Psoas muscle (tissue), 8 donors: ENCODE data around the gene SGSM1. TPM values are rescaled to one million over a fixed set of nuclear protein-coding genes. Genes with fewer than 3 reads are reported as not detected.

Experiments used
- ATAC-seq, 4 donors: fragments of 200-7000 bp; cut with Tn5 transposase; one replicate each; pipeline ENCODE4 v1.9.1; 2020; ENCODE audit warnings: moderate library complexity in 3 of 4, mild to moderate bottlenecking in 2 of 4
- DNase-seq, 2 donors: peaks; one replicate each; pipeline ENCODE4 v3.0.0-alpha.2; 2020
- H3K27ac ChIP-seq: fragments of 200-600 bp; one replicate; pipeline ENCODE4 v1.8.0; 2022
- H3K27me3 ChIP-seq, 3 donors: fragments of 200-600 bp in 1 of 3; one replicate each; pipeline versions ENCODE4 v1.6.1 to v1.8.0; 2013 to 2022; ENCODE audit warnings: low read length in 2 of 3, mild to moderate bottlenecking in 2 of 3, moderate library complexity in 1 of 3; ENCODE audit not compliant: insufficient read depth in 3 of 3
- H3K36me3 ChIP-seq, 2 donors: fragments of 200-600 bp in 1 of 2; one replicate each; pipeline versions ENCODE4 v1.6.1 to v1.8.0; 2013 to 2022; ENCODE audit warnings: low read depth in 1 of 2, mild to moderate bottlenecking in 1 of 2, moderate library complexity in 1 of 2; ENCODE audit not compliant: insufficient read depth in 1 of 2
- H3K4me1 ChIP-seq: fragments of 200-600 bp; one replicate; pipeline ENCODE4 v1.8.0; 2022
- H3K4me3 ChIP-seq: fragments of 200-600 bp; one replicate; pipeline ENCODE4 v1.8.0; 2022; ENCODE audit warnings: mild to moderate bottlenecking
- H3K9me3 ChIP-seq: fragments of 200-600 bp; one replicate; pipeline ENCODE4 v1.8.0; 2022
- WGBS, 3 donors: extraction: QIAGEN DNeasy Blood & Tissue Kit; methylation state at CpG; one replicate each; pipeline versions ENCODE4 v1.1.6 to v1.1.7; 2013; 5-methylcytosine and 5-hydroxymethylcytosine counted together
- intact Hi-C, 2 donors: fragments of 100-400 bp; cut with DNase I; formaldehyde crosslinking; loops; one replicate each; pipeline versions ENCODE4 v1.11.0 to v1.14.2; 2022
- polyA plus RNA-seq, 3 donors: library from polyadenylated mRNA; stranded (reverse); fragments of 200-250 nt; gene quantifications; one replicate each; pipeline ENCODE4 v1.2.3, GENCODE V29; 2013
- total RNA-seq, 4 donors: library from RNA; stranded (reverse); fragmentation: NEBNext Ultra II Directional in 2 of 4; extraction: Animal tissue kit (Norgen Biotek cat#: 25700) in 2 of 4; gene quantifications; one replicate each; pipeline versions ENCODE4 v1.2.1 to v1.2.4, GENCODE V29; 2021 to 2023
- TF ChIP-seq, protein P1 (sequence below): fragments of 200-600 bp; IDR thresholded peaks from one replicate; pipeline ENCODE4 v1.8.0; 2022; ENCODE audit warnings: antibody characterized with exemption
- donor health status: healthy with polysubstance abuse.
- donor health status: DM: no; HTN: no; CAD: no; lungs with moderate emphysema.
- donor health status: Bipolar disorder and iron deficiency.
- donor health status: healthy.
- donor health status: DM: yes; HTN: yes; CAD: no.
- donor health status: DM: no; HTN: no; CAD: no.
- donor health status: DM: no; HTN: no; CAD: no.
- donor health status: DM: yes; HTN: yes; CAD: no.

The SGSM1 gene
- total and polyA plus RNA-seq, 7 donors, result 0.03 to 0.98 (median 0.32) TPM

DNA sequence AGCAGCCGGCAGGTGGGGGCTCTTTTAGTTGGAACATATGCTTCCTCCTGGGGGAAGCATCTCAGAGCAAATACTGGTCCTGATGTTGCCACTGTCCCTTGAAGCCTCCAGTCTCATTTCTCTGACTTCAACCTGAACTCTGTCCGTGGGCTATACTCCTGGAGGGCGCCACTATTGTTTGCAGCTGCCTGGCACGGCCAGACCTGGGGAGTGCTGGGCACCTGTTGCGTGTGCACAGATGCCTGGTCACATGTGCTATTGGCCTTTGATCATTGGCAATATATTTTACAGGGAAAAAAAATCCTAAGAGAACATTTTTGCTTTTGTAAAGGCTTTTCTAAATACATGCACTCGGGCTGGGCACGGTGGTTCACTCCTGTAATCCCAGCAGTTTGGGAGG is 122.3 kb downstream of the SGSM1 start:
- H3K4me3 ChIP-seq, result no peak overlapping the region
- peaks cover 0 to 3% (median 2%) of the 10 kb centered on the region in 3 donors for H3K27me3 ChIP-seq
- TF ChIP-seq, protein P1, sequence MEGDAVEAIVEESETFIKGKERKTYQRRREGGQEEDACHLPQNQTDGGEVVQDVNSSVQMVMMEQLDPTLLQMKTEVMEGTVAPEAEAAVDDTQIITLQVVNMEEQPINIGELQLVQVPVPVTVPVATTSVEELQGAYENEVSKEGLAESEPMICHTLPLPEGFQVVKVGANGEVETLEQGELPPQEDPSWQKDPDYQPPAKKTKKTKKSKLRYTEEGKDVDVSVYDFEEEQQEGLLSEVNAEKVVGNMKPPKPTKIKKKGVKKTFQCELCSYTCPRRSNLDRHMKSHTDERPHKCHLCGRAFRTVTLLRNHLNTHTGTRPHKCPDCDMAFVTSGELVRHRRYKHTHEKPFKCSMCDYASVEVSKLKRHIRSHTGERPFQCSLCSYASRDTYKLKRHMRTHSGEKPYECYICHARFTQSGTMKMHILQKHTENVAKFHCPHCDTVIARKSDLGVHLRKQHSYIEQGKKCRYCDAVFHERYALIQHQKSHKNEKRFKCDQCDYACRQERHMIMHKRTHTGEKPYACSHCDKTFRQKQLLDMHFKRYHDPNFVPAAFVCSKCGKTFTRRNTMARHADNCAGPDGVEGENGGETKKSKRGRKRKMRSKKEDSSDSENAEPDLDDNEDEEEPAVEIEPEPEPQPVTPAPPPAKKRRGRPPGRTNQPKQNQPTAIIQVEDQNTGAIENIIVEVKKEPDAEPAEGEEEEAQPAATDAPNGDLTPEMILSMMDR, result no peak
- DNase-seq (no peak), ATAC-seq (no peak)
- no peaks in the 10 kb centered on the region for H3K4me1 ChIP-seq
- no peak overlapping the region for H3K27ac ChIP-seq
- H3K36me3 ChIP-seq, result no peaks in the 10 kb centered on the region
- WGBS, 3 donors, result 69 to 78% (median 71%) methylated on average over 7 of the region's 7 CpGs
- H3K9me3 ChIP-seq, result no peaks in the 10 kb centered on the region
- intact Hi-C loops, result no loop called here

DNA sequence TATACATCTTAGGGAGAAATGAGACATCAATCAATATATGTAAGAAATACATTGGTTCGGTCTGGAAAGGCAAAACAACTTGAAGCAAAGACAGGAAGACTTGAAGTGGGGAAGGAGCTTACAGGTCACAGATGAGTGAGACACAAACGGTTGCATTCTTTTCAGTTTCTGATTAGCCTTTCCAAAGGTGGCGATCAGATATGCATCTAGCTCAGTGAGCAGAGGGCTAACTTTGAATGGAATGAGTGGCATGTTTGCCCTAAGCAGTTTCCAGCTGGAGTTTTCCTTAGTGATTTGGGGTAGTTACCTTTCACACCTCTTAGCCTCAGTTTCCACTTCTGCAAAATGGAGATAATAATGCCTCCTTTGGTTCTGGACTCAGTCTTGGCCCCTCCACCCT is 124.7 kb downstream of the SGSM1 start:
- Histone ChIP-seq H3K4me1 (no peaks in the 10 kb centered on the region), H3K9me3 (no peaks in the 10 kb centered on the region), H3K36me3 (no peaks in the 10 kb centered on the region), H3K4me3 (no peak overlapping the region), H3K27me3 (peaks cover 0 to 3% (median 2%) of the 10 kb centered on the region in 3 donors), H3K27ac (no peak overlapping the region)
- WGBS, 3 donors, result 76 to 86% (median 81%) methylated on average over 3 of the region's 3 CpGs
- ATAC-seq (no peak), DNase-seq (no peak)
- intact Hi-C loops, result no loop called here
- TF ChIP-seq, protein P1, result no peak

DNA sequence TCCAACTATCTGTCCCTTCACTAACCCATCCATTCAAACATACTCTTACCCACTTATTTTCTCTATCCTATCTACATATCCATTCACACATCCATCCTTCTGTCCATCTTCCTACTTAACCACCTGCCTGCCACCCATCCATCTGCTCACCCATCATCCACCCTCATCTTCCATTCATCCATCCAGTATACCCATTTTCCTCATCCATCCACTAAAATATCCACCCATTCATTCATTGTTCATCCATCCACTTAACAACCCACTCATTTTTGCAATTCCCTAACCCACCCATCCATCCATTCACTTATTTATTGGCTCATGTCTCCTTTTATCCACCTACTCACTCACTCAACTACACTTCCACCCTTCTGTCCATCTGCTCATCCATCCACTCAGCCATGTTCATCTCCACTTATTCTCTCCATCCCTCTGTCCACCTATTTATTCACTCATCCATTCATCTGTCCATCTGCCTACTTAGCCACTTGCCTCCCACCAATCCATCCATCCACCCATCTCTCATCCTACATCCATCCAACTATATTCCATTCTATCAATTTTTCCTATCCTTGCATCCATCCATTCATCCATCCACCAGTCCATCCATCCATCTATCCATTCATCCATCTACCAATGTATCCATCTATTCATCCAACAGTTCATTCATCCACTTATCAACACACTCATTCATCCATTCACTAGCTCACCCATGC is 129.9 kb downstream of the SGSM1 start:
- no peak for DNase-seq
- no peaks in the 10 kb centered on the region for H3K4me1 ChIP-seq
- H3K9me3 ChIP-seq, result no peaks in the 10 kb centered on the region
- H3K36me3 ChIP-seq, result no peaks in the 10 kb centered on the region
- intact Hi-C loops, result no loop called here
- no peak for ATAC-seq
- no peak overlapping the region for H3K4me3 ChIP-seq
- TF ChIP-seq, protein P1, result no peak
- H3K27me3 ChIP-seq, result peaks cover 0 to 8% (median 4%) of the 10 kb centered on the region in 3 donors
- H3K27ac ChIP-seq, result no peak overlapping the region

DNA sequence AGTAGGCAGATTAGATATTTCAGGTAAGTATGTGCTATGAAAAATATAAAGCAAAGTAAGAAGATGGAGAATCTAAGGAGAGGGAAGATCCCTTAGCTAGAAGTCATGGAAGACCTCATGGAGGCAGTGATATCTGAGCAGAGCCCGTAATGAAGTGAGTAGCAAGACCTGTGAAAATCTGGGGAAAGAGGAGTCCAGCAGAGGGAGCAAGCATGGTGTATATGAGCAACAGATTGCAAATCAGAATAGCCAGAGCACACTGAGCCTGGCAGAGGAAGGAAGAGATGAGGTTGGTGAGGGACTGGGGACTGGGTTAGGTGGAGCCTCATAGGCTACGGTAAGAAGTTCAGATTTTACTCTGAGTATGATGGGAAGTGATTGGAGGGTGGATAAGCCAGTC is 131.1 kb downstream of the SGSM1 start:
- no peak for DNase-seq

More for the DNA sequence above, 131.1 kb downstream of the SGSM1 start:
- intact Hi-C loops, result no loop called here
- Histone ChIP-seq H3K36me3 (no peaks in the 10 kb centered on the region), H3K9me3 (no peaks in the 10 kb centered on the region), H3K4me1 (no peaks in the 10 kb centered on the region), H3K27me3 (peaks cover 0 to 8% (median 4%) of the 10 kb centered on the region in 3 donors), H3K4me3 (no peak overlapping the region), H3K27ac (no peak overlapping the region)
- WGBS, 3 donors, result 24 to 38% (median 35%) methylated on average over 2 of the region's 2 CpGs
- no peak for ATAC-seq
- TF ChIP-seq, protein P1, result no peak
